ENCODE data around the gene COL23A1. TPM values are rescaled to one million over a fixed set of nuclear protein-coding genes. Genes with fewer than 3 reads are reported as not detected.

COL23A1 gene
- total RNA-seq, 2 experiments from 2014 or later = 0.21 to 0.22 TPM

DNA sequence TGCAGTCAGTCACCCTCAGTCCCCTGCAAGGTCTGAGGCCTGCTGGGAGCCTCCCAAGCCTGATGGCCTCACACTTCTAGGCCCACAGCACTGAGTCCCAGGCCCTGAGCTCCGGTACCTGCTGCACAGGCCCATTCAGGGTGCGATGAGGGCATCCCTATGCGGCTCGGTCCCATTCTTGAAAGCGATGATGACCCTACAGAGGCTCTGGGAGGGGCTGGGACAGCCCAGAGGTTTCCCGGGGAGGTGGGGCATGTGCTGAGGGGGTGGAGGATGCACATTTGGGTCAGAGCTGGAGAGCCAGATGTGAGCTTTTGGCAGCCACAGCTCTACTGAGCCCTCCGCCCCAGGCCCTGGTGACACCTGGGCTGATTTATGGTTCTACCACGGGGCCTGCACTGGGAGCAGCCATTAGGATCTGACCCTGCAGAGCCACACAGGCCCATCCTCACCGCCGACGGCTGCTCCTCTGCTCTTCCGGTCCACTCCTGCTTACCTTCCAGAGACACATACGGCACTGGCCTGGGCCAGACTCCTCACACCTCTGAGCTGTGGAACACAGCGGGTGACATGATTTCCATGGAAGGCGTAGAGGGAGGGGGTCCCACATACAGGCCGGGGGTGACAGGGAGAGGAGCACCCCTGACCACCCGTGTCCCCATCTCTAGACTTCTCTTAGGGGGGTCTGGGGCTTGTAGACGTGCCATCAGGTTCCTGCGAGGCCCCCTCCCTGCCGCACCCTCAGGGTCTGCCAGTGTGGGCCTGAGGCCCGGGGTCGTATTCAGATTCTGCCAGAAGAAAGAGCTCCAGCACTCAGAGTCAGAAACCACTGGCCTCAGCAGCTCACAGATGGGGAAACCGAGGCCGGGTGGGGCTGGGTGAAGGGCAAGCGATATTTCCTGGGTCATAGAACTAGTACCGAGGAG, 53.4 kb downstream of the COL23A1 start:
- no peaks in the 10 kb centered on the region for H3K36me3 Mint-ChIP-seq
- no peak overlapping the region for H3K4me3 Mint-ChIP-seq
- no peaks in the 10 kb centered on the region for H3K4me1 Mint-ChIP-seq
- no peaks in the 10 kb centered on the region for H3K9me3 Mint-ChIP-seq
- no peak for DNase-seq
- H3K27ac Mint-ChIP-seq = no peak overlapping the region
- no peaks in the 10 kb centered on the region for H3K27me3 Mint-ChIP-seq

DNA sequence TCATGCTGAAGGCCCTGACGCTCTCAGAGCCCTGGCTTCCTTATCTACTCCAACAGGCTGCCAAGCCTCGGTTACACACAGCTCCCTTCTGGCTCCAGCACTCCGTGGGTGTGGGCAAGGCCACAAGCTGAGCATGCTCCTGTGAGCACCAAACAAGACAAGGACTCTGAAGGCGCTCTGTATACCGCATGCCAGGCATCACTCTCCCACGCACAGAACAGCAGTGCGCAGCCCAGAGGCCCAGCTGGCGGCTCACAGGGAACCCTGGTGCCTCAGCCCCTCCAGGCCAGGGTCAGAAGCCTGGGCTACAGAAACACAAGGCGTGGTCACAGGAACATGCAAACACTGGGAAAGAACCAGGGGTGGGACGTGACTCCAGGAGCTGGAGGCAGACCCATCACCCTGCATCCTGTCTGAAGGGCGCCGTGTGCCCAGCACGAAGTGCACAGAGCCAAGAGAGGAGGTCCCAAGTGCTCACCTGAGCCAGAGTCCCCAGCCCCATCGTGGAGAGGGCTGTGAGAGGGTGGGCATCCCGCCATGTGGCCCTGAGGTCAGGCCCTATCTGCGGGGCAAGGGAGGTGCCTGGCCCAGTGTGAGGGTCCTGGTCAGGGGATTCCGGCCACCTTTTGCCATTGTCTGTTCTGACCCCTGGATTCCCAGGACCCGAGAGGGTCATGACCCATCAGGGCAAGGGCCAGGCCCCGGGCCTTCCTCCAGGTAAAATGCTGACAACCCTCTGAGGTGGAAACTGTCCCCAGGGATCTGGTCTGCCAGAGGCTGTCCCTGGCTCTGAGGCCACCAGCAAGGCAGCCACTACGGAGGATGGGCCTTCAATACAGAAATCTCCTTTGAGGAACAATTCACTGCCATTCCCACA, 54.7 kb downstream of the COL23A1 start:
- Mint-ChIP-seq H3K4me1 (no peaks in the 10 kb centered on the region), H3K36me3 (no peaks in the 10 kb centered on the region), H3K27ac (no peak overlapping the region), H3K27me3 (no peaks in the 10 kb centered on the region), H3K9me3 (no peaks in the 10 kb centered on the region), H3K4me3 (no peak overlapping the region)
- DNase-seq = no peak

DNA sequence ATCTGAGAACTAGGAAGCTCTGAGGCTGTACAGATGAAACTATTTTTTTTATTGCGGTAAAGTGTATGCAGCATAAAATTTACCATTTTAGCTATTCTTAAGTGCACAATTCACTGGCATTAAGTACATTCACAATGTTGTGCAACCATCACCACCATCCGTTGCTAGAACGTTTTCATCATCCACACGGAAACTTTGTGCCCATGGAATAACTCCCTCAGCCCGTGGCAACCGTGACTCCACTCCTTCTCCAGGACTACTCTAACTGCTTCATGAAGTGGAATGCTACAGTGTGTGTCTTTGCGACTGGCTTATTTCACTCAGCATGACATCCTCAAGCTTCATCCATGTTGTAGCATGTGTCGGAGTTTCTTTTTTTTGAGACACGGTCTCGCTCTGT, 57.1 kb downstream of the COL23A1 start:
- Mint-ChIP-seq H3K9me3 (no peaks in the 10 kb centered on the region), H3K4me1 (no peaks in the 10 kb centered on the region), H3K36me3 (no peaks in the 10 kb centered on the region), H3K27ac (no peak overlapping the region), H3K4me3 (no peak overlapping the region), H3K27me3 (no peaks in the 10 kb centered on the region)
- DNase-seq = no peak

DNA sequence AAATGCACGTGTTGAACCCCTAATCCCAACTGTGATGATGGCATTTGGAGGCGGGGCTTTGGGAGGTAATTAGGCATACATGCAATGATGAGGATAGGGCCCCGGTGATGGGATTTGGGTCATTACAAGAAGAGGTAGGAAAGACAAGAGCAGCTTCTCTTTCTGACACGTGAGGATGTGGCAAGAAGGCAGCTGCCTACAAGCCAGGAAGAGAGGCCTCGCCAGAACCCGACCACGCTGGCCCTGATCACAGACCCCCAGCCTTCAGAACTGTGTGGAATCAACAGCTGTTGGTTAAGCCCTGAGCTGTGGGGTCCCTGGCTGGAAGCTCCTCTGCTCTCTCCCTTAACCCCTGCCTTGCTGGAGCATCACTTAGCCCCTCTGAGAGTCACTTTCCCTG, 57.5 kb downstream of the COL23A1 start:
- Mint-ChIP-seq H3K27ac (no peak overlapping the region), H3K4me3 (no peak overlapping the region), H3K27me3 (no peaks in the 10 kb centered on the region), H3K36me3 (no peaks in the 10 kb centered on the region), H3K4me1 (no peaks in the 10 kb centered on the region), H3K9me3 (no peaks in the 10 kb centered on the region)
- no peak for DNase-seq

DNA sequence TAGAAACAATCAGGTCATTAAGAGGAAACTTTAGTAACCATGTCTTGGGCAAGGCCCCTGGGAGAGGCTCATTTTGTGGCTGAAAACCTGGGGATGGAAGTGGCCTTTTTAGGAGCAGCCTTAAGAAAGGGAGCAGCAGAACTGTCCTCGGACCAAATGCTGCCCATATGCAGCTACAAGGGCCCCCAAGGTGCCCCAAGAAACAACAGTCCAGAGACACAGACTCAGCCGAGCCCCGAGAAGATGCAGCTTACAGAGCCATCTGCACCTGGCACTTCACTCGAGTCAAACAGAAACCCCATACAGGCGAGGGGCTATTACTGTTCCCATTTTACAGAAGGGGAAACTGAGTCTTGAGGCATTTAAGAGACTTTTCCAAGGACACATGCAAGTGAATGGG, 58.0 kb downstream of the COL23A1 start:
- no peaks in the 10 kb centered on the region for H3K4me1 Mint-ChIP-seq
- no peaks in the 10 kb centered on the region for H3K9me3 Mint-ChIP-seq
- DNase-seq = no peak
- no peak overlapping the region for H3K27ac Mint-ChIP-seq
- H3K4me3 Mint-ChIP-seq = no peak overlapping the region
- H3K36me3 Mint-ChIP-seq = no peaks in the 10 kb centered on the region
- no peaks in the 10 kb centered on the region for H3K27me3 Mint-ChIP-seq

DNA sequence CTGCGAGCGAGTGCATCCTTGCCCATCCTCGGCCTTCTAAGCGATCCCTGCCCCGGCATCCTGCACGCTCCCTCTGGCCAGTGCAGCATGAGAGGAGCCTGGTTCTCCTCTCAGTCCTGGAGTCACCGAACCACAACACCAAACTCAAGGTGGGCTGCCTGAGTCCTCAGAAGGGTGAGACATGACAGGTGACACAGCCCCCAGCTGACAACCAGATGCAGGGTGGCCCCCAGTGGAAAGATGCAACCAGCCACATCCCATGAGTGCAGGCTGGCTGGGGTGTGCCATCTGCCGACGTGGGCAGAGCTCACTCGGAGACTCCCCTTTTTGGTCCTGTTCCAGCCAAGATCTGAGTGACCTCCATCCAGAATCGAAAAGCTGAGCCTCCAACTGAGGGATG, 58.4 kb downstream of the COL23A1 start:
- Mint-ChIP-seq H3K4me1 (no peaks in the 10 kb centered on the region), H3K36me3 (no peaks in the 10 kb centered on the region)

DNA sequence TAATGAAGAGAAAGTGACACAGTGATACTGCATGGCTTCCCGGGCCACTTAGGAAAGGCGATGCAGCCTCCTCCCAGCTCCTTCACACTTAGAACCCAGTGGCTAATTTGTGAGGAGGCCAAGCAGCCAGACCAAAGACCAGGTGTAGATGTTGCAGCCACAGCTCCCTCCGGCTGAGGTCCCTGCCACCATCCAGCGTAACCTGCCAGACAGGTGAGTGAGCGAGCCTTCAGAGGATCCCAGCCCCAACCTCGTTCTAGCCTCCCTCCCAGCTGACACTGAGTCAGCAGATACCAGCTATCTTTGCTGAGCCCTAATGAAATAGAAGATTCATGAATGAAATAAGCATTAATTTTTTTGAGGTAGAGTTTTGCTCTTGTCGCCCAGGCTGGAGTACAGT, 59.7 kb downstream of the COL23A1 start:
- Mint-ChIP-seq H3K27me3 (no peaks in the 10 kb centered on the region), H3K36me3 (no peaks in the 10 kb centered on the region), H3K9me3 (no peaks in the 10 kb centered on the region), H3K4me1 (no peaks in the 10 kb centered on the region), H3K4me3 (no peak overlapping the region), H3K27ac (no peak overlapping the region)
- no peak for DNase-seq

More for the DNA sequence above, 58.4 kb downstream of the COL23A1 start:
- Mint-ChIP-seq H3K27me3 (no peaks in the 10 kb centered on the region), H3K4me3 (no peak overlapping the region), H3K9me3 (no peaks in the 10 kb centered on the region), H3K27ac (no peak overlapping the region)
- DNase-seq = no peak

DNA sequence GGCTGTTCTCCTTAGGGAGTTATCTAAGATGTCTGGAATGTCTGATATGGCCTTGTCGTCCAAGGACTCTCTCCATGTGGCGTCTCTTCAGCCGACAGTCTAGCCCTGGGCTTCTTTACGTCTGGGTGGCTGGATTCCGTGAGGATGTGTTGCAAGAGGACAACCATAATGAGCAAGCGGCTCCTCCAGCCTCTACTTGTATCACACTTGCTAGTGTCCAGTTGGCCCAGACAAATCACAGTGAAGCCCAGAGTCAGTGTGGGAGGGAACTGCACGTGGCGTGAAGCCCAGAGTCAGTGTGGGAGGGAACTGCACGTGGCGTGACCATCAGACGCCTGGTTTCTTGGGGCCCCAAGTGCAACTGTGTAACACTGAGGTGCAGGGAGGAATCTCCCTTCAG, 61.1 kb downstream of the COL23A1 start:
- Mint-ChIP-seq H3K4me1 (no peaks in the 10 kb centered on the region), H3K27ac (no peak overlapping the region), H3K9me3 (no peaks in the 10 kb centered on the region), H3K27me3 (no peaks in the 10 kb centered on the region), H3K4me3 (no peak overlapping the region), H3K36me3 (no peaks in the 10 kb centered on the region)
- no peak for DNase-seq

DNA sequence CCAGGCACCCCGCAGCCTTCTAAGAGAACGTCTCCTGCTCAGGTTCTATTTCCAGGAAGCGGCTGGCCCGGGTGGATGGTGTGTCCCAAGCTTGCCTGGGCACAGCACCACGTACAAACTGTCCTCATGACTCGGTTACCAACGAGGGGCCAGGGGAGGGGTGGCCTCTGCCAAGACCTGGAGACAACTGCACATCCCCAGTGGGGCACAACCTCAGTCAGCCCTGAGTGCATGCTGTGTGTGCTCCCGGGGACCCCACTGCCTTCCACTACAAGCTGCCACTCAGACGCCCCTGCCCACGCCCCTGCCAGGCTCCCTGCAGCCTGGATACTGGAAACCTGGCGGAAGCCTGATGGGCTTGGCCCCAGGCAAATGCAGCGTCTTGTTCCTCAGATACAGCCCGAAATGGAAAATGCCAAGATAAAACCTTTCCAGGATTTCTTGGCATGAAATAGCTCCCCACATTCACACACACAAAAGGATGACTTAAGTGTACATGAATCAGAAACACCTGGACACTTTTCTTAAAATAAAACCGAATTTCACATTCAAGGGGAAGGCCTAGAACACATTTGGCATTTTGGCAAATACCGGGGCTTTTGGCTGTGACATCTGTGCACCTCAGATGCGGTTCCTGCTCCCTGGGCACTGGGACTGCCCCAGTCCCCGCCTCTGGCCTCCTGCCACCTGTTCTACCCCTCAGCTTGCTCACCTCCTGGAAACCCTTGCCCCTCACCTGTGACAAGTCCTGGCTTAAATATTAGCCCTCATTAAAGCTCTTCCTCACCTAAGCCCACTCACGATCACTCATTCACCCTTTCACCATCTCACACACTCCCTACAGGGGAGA, 62.5 kb downstream of the COL23A1 start:
- Mint-ChIP-seq H3K4me1 (no peaks in the 10 kb centered on the region), H3K27me3 (no peaks in the 10 kb centered on the region), H3K4me3 (no peak overlapping the region), H3K36me3 (no peaks in the 10 kb centered on the region), H3K9me3 (no peaks in the 10 kb centered on the region), H3K27ac (no peak overlapping the region)
- DNase-seq = no peak

DNA sequence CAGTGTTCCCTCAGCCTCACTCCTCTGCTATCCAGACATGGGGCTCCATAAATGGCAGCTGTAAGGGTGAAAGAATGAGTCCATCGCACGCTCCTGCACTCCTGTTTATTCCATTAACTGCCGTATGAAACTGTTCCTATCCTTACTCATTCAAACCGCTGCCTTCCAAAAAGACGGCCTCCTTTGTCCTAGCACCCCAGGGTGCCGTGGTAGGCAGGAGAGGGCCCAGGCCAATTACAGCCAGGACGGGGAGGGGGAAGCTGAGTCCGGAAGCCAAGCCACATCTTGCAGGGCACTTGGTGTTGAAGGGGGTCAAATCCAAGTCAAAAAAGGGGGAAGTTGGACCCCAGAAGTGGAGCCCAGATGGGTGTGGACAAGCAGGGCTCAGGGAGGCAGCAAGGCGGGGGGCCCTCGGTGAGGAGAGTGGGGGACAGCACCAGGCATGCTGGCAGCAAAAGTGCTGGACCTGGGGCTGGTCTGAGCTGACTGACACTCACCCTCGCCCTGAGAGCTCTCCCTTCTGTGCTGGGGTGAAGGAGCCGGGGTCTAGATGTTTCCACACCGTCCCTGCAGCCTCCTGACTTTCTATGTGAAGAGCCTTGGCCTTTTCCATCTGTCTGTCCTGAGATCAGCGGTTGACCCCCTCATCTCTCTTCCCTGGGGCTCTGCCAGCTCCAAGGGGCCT, 63.3 kb downstream of the COL23A1 start:
- no peak overlapping the region for H3K4me3 Mint-ChIP-seq
- H3K36me3 Mint-ChIP-seq = no peaks in the 10 kb centered on the region
- H3K27me3 Mint-ChIP-seq = no peaks in the 10 kb centered on the region
- H3K4me1 Mint-ChIP-seq = no peaks in the 10 kb centered on the region
- no peak for DNase-seq
- H3K27ac Mint-ChIP-seq = no peak overlapping the region
- H3K9me3 Mint-ChIP-seq = no peaks in the 10 kb centered on the region

DNA sequence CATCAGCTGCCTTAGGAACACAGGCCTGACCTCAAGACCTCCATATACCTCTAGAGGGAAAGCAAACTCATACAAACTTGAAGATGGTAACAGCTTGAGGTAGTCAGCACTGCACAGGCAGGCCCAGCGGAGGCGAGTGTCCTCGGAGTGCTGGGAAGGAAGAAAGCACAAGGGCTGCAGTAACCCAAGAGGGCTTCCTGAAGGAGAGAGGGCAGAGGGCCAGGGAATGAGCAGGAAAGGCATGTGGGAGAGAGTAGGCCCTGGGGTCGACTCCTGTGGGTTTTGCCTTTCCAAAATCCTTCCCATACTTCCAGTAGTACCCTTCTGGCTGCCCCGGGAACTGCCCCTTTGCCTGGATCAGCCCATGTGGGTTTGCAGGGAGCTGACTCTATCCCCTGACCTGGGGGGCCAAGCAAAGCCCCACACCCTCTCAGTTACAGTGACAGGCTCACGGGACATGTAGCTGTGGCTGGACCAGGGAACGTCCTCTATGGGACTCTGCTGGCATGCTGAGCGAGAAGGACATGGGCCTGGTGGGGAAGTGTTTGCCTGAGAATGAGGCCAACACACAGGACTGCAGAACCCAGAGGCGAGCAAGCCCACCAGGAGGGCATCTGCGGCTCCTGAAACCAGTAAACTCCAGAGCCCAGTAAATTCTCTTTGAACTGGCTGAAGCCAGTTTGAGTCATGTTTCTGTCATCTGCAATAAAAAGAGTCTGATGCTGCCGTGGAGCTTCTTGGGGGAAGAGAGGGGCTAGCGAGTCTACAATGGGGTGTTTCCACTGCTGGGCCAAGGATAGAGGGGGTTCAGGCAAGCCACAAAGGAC, 64.1 kb downstream of the COL23A1 start:
- Mint-ChIP-seq H3K4me1 (no peaks in the 10 kb centered on the region), H3K9me3 (no peaks in the 10 kb centered on the region), H3K36me3 (no peaks in the 10 kb centered on the region), H3K27me3 (no peaks in the 10 kb centered on the region), H3K27ac (no peak overlapping the region), H3K4me3 (no peak overlapping the region)
- no peak for DNase-seq

DNA sequence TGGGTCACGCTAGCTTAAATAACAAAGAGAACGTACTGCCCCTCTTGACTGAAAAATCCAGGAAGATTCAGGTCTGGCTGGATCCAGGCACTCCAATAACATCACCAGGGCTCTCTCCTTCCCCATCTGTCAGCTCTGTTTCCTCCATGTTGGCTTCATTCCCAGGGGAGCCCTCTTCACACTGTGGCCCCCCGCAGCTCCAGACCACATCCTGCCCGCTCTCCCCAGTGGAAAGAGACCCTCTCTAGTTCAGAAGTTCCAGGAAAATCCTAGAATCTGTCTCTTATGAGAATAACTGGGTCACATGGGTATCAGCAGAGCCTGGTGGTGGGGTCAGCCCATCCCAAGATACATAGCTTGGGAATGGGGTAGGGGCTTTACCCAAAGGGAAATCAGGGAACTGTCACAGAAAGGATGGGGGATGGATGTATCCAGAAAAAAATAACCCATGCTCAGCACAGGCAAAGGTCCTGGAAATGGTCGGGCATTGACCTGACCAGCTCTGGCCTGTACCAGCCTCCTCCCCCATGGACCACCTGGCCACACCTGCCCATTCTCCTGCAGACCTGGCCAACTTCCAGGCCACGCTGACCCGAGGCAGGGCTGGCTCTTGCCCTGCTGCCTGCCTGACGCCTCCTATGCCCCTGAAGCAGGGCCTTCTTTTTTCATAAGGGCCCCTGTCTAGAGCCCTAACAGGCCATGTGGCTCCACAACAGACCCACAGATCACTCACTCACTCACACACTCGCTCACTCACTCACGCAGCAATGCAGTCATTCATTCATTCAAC, 65.9 kb downstream of the COL23A1 start:
- Mint-ChIP-seq H3K27me3 (no peaks in the 10 kb centered on the region), H3K36me3 (no peaks in the 10 kb centered on the region), H3K27ac (no peak overlapping the region), H3K4me3 (no peak overlapping the region), H3K9me3 (no peaks in the 10 kb centered on the region), H3K4me1 (no peaks in the 10 kb centered on the region)
- no peak for DNase-seq

DNA sequence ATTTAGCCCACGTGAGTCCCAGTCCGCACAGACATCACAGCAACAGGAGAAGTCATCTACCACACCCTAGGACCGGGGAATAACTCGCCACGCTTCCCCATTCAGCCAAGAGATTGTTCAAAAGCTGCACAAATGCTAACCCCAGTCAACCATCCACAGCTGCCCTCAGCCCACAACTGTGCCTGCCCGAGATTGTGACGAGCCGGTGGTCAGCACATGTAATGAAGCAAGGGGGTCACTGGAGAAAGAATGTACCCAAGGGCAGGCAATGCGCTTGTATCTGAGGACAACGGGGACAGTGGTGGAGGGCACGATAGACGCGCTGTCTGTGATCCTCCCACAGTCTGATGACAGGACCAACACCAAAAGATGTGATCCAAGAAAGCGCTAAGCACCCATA, 67.8 kb downstream of the COL23A1 start:
- no peak overlapping the region for H3K4me3 Mint-ChIP-seq
- no peaks in the 10 kb centered on the region for H3K36me3 Mint-ChIP-seq
- H3K9me3 Mint-ChIP-seq = no peaks in the 10 kb centered on the region
- no peaks in the 10 kb centered on the region for H3K27me3 Mint-ChIP-seq
- H3K27ac Mint-ChIP-seq = no peak overlapping the region
- DNase-seq = no peak
- no peaks in the 10 kb centered on the region for H3K4me1 Mint-ChIP-seq

Measured in activated naive CD8-positive, alpha-beta T cell treated with anti-CD3 and anti-CD28 coated beads for 36 hours (primary cell).